ENCODE measurements around the gene NOPCHAP1.

NOPCHAP1 gene

DNA sequence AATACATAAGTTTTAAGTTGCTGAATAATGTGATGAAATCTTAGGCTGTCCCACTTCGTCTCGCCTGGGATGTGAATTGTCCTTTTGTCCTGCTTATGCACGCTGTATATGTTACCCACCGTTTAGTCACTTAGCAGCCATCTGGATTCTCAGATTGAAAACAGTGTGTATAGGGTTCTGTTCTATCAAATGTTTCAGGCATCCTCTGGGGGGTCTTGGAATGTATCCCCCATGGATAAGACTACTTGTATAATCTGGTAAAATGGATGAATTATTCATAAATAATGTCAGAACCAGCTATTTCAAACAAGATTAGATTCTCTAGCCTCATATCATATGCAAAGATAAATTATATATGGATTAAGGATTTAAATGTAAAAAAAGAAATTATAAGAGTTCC lies 29.4 kb downstream of the NOPCHAP1 start:
- intact Hi-C loops (cut with micrococcal nuclease), result no loop called here
- peaks cover 80% of the 10 kb centered on the region for H3K36me3 Mint-ChIP-seq (ENCODE audit: low read depth)
- H3K4me3 Mint-ChIP-seq, result no peak overlapping the region
- H3K4me1 Mint-ChIP-seq (ENCODE audit: low read depth), result peaks cover 5% of the 10 kb centered on the region
- peaks cover 25% of the 10 kb centered on the region for H3K9me3 Mint-ChIP-seq
- H3K27ac Mint-ChIP-seq, result no peak overlapping the region
- H3K27me3 Mint-ChIP-seq, result no peaks in the 10 kb centered on the region

- Mint-ChIP-seq H3K27me3 (no peaks in the 10 kb centered on the region), H3K9me3 (no peaks in the 10 kb centered on the region), H3K4me1 (ENCODE audit: low read depth) (peaks cover 5% of the 10 kb centered on the region), H3K36me3 (ENCODE audit: low read depth) (peaks cover 74% of the 10 kb centered on the region), H3K4me3 (no peak overlapping the region), H3K27ac (no peak overlapping the region)
- intact Hi-C loops (cut with micrococcal nuclease), result no loop called here
These were observed 31.9 kb downstream of the NOPCHAP1 start for GRCh38 chr12:105018012-105018411.

DNA sequence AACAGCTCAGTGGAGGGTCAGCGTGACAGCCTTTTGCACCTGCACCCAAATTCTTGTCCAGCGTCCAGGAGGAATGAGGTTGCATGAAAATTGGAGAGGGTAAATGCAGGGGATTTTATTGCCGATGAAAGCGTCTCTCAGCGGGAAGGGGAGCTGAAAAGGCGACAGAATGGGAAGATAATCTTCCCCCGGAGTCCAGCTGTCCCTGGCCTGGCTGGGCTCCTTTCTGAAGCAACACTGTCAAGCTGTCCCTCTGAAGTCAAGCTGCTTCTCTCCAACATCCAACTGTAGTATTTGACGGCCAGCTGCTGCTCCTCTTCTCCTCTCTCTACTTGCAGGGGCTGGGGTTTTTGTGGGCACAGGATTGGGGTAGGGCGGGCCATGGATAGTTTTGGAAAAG lies 32.7 kb downstream of the NOPCHAP1 start:
- Mint-ChIP-seq H3K27ac (no peak overlapping the region), H3K9me3 (no peaks in the 10 kb centered on the region), H3K4me3 (no peak overlapping the region), H3K4me1 (ENCODE audit: low read depth) (peaks cover 2% of the 10 kb centered on the region), H3K27me3 (no peaks in the 10 kb centered on the region), H3K36me3 (ENCODE audit: low read depth) (peaks cover 67% of the 10 kb centered on the region)
- intact Hi-C loops (cut with micrococcal nuclease), result no loop called here

- no peak overlapping the region for H3K4me3 Mint-ChIP-seq
- no peaks in the 10 kb centered on the region for H3K9me3 Mint-ChIP-seq
- H3K27ac Mint-ChIP-seq, result no peak overlapping the region
- peaks cover 56% of the 10 kb centered on the region for H3K36me3 Mint-ChIP-seq (ENCODE audit: low read depth)
- H3K27me3 Mint-ChIP-seq, result no peaks in the 10 kb centered on the region
- H3K4me1 Mint-ChIP-seq (ENCODE audit: low read depth), result no peaks in the 10 kb centered on the region
- intact Hi-C loops (cut with micrococcal nuclease), result no loop called here
These were observed 34.3 kb downstream of the NOPCHAP1 start for GRCh38 chr12:105020241-105020962.

GRCh38 chr12:105024928-105025327 lies 38.8 kb downstream of the NOPCHAP1 start:
- Mint-ChIP-seq H3K4me3 (no peak overlapping the region), H3K4me1 (ENCODE audit: low read depth) (no peaks in the 10 kb centered on the region), H3K36me3 (ENCODE audit: low read depth) (peaks cover 32% of the 10 kb centered on the region), H3K27ac (no peak overlapping the region), H3K9me3 (no peaks in the 10 kb centered on the region), H3K27me3 (no peaks in the 10 kb centered on the region)
- intact Hi-C loops (cut with micrococcal nuclease), result no loop called here

- Mint-ChIP-seq H3K9me3 (no peaks in the 10 kb centered on the region), H3K27me3 (no peaks in the 10 kb centered on the region), H3K4me1 (ENCODE audit: low read depth) (peaks cover 2% of the 10 kb centered on the region), H3K27ac (no peak overlapping the region), H3K4me3 (no peak overlapping the region), H3K36me3 (ENCODE audit: low read depth) (peaks cover 28% of the 10 kb centered on the region)
- intact Hi-C loops (cut with micrococcal nuclease), result no loop called here
These were observed 39.8 kb downstream of the NOPCHAP1 start for GRCh38 chr12:105025890-105026289.

DNA sequence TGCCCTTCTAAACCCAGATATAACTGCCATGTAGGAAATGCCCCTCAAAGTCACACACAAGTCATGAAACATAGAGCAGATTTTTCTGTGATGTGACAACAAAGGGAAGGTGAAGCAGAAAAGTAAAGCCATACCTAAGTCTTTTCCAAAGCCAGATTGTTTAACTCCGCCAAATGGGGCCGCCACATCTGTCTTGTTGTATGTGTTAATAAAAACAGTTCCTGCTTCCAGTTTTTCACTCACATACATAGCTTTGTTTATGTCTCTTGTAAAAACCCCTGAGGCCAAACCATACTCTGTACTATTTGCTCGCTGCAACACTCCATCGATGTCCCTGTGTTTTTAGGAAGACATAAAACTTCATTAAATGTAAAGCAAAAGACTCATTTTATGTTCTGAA lies 40.3 kb downstream of the NOPCHAP1 start:
- H3K4me3 Mint-ChIP-seq, result no peak overlapping the region
- no peaks in the 10 kb centered on the region for H3K9me3 Mint-ChIP-seq
- no peak overlapping the region for H3K27ac Mint-ChIP-seq
- peaks cover 7% of the 10 kb centered on the region for H3K4me1 Mint-ChIP-seq (ENCODE audit: low read depth)
- H3K36me3 Mint-ChIP-seq (ENCODE audit: low read depth), result peaks cover 24% of the 10 kb centered on the region
- intact Hi-C loops (cut with micrococcal nuclease), result no loop called here
- H3K27me3 Mint-ChIP-seq, result no peaks in the 10 kb centered on the region

GRCh38 chr12:105030820-105031807 lies 45.0 kb downstream of the NOPCHAP1 start:
- Mint-ChIP-seq H3K4me3 (peak overlapping the region; percentile 53), H3K9me3 (no peaks in the 10 kb centered on the region), H3K36me3 (ENCODE audit: low read depth) (peaks cover 13% of the 10 kb centered on the region), H3K27me3 (no peaks in the 10 kb centered on the region), H3K4me1 (ENCODE audit: low read depth) (peaks cover 12% of the 10 kb centered on the region), H3K27ac (peak overlapping the region; percentile 88)
- intact Hi-C loops (cut with micrococcal nuclease), result no loop called here

GRCh38 chr12:105032703-105033357 lies 46.7 kb downstream of the NOPCHAP1 start:
- no peak overlapping the region for H3K27ac Mint-ChIP-seq
- H3K4me3 Mint-ChIP-seq, result no peak overlapping the region
- peaks cover 12% of the 10 kb centered on the region for H3K4me1 Mint-ChIP-seq (ENCODE audit: low read depth)
- intact Hi-C loops (cut with micrococcal nuclease), result no loop called here
- no peaks in the 10 kb centered on the region for H3K9me3 Mint-ChIP-seq
- peaks cover 7% of the 10 kb centered on the region for H3K36me3 Mint-ChIP-seq (ENCODE audit: low read depth)
- H3K27me3 Mint-ChIP-seq, result no peaks in the 10 kb centered on the region

- peaks cover 12% of the 10 kb centered on the region for H3K4me1 Mint-ChIP-seq (ENCODE audit: low read depth)
These were observed 47.7 kb downstream of the NOPCHAP1 start for GRCh38 chr12:105033851-105034250.

More at GRCh38 chr12:105033851-105034250, 47.7 kb downstream of the NOPCHAP1 start:
- Mint-ChIP-seq H3K27ac (no peak overlapping the region), H3K27me3 (no peaks in the 10 kb centered on the region), H3K4me3 (no peak overlapping the region), H3K9me3 (no peaks in the 10 kb centered on the region), H3K36me3 (ENCODE audit: low read depth) (peaks cover 13% of the 10 kb centered on the region)
- intact Hi-C loops (cut with micrococcal nuclease), result no loop called here
